ENCODE measurements around the gene U2AF1L4.

GRCh38 chr19:35780717-35781116 lies 35.5 kb upstream of the U2AF1L4 start:
- no peak for TF ChIP-seq CTCF (IDR thresholded peaks at IDR 0.05; ENCODE audit: low read depth, low read length)
- no peak for TF ChIP-seq EZH2phosphoT487 (IDR thresholded peaks at IDR 0.05; ENCODE audit: low read depth)

Measured in OCI-LY3 (cell line).